Transverse colon (tissue), 3 donors: ENCODE results near the gene COMMD1.

Experiments used
- EP300 ChIP-seq: sonication (generic); formaldehyde crosslinking; IDR thresholded peaks from one replicate; pipeline ENCODE4 v1.6.1; 2017; ENCODE audit warnings: antibody characterized with exemption, low read depth
- TF ChIP-seq, protein P1 (sequence below), 5 experiments: fragments of 200-600 bp in 3 of 5; fragments of 450-650 bp in 2 of 5; sonication (generic) in 3 of 5; IDR thresholded peaks; 1 replicate in 2 of 5; 2 replicates in 3 of 5; pipeline ENCODE4 v1.5.1; 2016 to 2017; ENCODE audit warnings: antibody characterized with exemption in 5 of 5, inconsistent platforms in 3 of 5, mild to moderate bottlenecking in 2 of 5, moderate library complexity in 1 of 5

GRCh38 chr2:61943251-61943650, 37.8 kb downstream of the COMMD1 start:
- TF ChIP-seq, protein P1, sequence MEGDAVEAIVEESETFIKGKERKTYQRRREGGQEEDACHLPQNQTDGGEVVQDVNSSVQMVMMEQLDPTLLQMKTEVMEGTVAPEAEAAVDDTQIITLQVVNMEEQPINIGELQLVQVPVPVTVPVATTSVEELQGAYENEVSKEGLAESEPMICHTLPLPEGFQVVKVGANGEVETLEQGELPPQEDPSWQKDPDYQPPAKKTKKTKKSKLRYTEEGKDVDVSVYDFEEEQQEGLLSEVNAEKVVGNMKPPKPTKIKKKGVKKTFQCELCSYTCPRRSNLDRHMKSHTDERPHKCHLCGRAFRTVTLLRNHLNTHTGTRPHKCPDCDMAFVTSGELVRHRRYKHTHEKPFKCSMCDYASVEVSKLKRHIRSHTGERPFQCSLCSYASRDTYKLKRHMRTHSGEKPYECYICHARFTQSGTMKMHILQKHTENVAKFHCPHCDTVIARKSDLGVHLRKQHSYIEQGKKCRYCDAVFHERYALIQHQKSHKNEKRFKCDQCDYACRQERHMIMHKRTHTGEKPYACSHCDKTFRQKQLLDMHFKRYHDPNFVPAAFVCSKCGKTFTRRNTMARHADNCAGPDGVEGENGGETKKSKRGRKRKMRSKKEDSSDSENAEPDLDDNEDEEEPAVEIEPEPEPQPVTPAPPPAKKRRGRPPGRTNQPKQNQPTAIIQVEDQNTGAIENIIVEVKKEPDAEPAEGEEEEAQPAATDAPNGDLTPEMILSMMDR (IDR thresholded peaks at IDR 0.05) = no peak
- no peak for TF ChIP-seq EP300
